Tibial nerve (tissue), 4 donors: ENCODE measurements around the gene FAM107B. TPM values are rescaled to one million over a fixed set of nuclear protein-coding genes. Genes with fewer than 3 reads are reported as not detected.

Experiments
- DNase-seq, 2 donors: peaks; one replicate each; pipeline ENCODE4 v3.0.0-alpha.2; 2019; ENCODE audit warnings: low spot score in 2 of 2
- H3K27ac ChIP-seq, 4 donors: fragments of 200-600 bp; sonication (generic) in 3 of 4; one replicate each; pipeline ENCODE4 v1.5.1; 2017 to 2019; ENCODE audit warnings: mild to moderate bottlenecking in 1 of 4
- H3K27me3 ChIP-seq, 2 donors: fragments of 200-600 bp; sonication (generic) in 1 of 2; one replicate each; pipeline versions ENCODE4 v1.5.1 to v1.6.0; 2017 to 2019
- H3K36me3 ChIP-seq, 3 donors: fragments of 200-600 bp; sonication (generic); one replicate each; pipeline ENCODE4 v1.5.1; 2018 to 2019
- H3K4me1 ChIP-seq, 4 donors: fragments of 200-600 bp; sonication (generic) in 3 of 4; one replicate each; pipeline ENCODE4 v1.5.1; 2017 to 2019
- H3K4me3 ChIP-seq, 4 donors: fragments of 200-600 bp; sonication (generic) in 3 of 4; one replicate each; pipeline ENCODE4 v1.5.1; 2017 to 2019; ENCODE audit warnings: mild to moderate bottlenecking in 1 of 4, moderate library complexity in 1 of 4
- H3K9me3 ChIP-seq, 4 donors: fragments of 200-600 bp; sonication (generic) in 3 of 4; one replicate each; pipeline ENCODE4 v1.5.1; 2017 to 2019
- CTCF ChIP-seq, 5 experiments: fragments of 200-600 bp in 3 of 5; fragments of 450-650 bp in 2 of 5; sonication (generic) in 3 of 5; IDR thresholded peaks; one replicate each; pipeline ENCODE4 v1.5.1; 2016 to 2019; ENCODE audit warnings: antibody characterized with exemption in 5 of 5, mild to moderate bottlenecking in 3 of 5, moderate library complexity in 2 of 5
- EP300 ChIP-seq, 2 donors: sonication (generic); formaldehyde crosslinking; IDR thresholded peaks; one replicate each; pipeline ENCODE4 v1.6.1; 2017; ENCODE audit warnings: antibody characterized with exemption in 2 of 2, mild to moderate bottlenecking in 1 of 2
- POLR2A ChIP-seq, 2 donors: fragments of 450-650 bp; IDR thresholded peaks; one replicate each; pipeline ENCODE4 v1.6.1; 2017; ENCODE audit warnings: antibody characterized with exemption in 2 of 2, mild to moderate bottlenecking in 2 of 2, moderate library complexity in 2 of 2
- WGBS, 2 donors: methylation state at CpG; one replicate each; pipeline ENCODE4 v1.1.5; 2018; 5-methylcytosine and 5-hydroxymethylcytosine counted together
- total RNA-seq, 4 donors: library from RNA; depleted of rRNA; stranded (reverse); fragments of >200 nt; gene quantifications; one replicate each; pipeline ENCODE4 v1.1.0, GENCODE V29; 2016

The FAM107B gene
- total RNA-seq, 4 donors from 2014 or later, result 9.8 to 26.7 (median 16.9) TPM

GRCh38 chr10:14604181-14605142 lies 170.2 kb downstream of the FAM107B start:
- Histone ChIP-seq H3K27me3 (no peaks in the 10 kb centered on the region), H3K9me3 (no peaks in the 10 kb centered on the region), H3K36me3 (peaks cover 0 to 3% (median 0%) of the 10 kb centered on the region in 3 donors), H3K4me3 (peak overlapping the region; percentile 50 to 73 (median 70)), H3K27ac (peak overlapping the region in 3 of 4 donors; percentile 79 to 86 (median 85)), H3K4me1 (peaks cover 0 to 30% (median 13%) of the 10 kb centered on the region in 4 donors)
- whole genome bisulfite sequencing, 2 donors, result 1 to 2% methylated on average over 18 to 75 of the region's 94 CpGs
- TF ChIP-seq EP300 (IDR thresholded peaks at IDR 0.05) (peak in 1 of 2 donors; percentile 78), CTCF (IDR thresholded peaks at IDR 0.05) (no peak), POLR2A (IDR thresholded peaks at IDR 0.05) (peak; percentile 42 to 56)
- peak; percentile 76 for DNase-seq

GRCh38 chr10:14603534-14604102 lies 171.1 kb downstream of the FAM107B start:
- WGBS, 2 donors, result 0 to 1% methylated on average over 10 to 22 of the region's 58 CpGs
- no peak for TF ChIP-seq EP300 (IDR thresholded peaks at IDR 0.05)
- TF ChIP-seq POLR2A (IDR thresholded peaks at IDR 0.05), result no peak
- no peak for TF ChIP-seq CTCF (IDR thresholded peaks at IDR 0.05)
- no peaks in the 10 kb centered on the region for H3K9me3 ChIP-seq
- peaks cover 0 to 30% (median 13%) of the 10 kb centered on the region in 4 donors for H3K4me1 ChIP-seq
- H3K36me3 ChIP-seq, result peaks cover 0 to 12% (median 0%) of the 10 kb centered on the region in 3 donors
- no peaks in the 10 kb centered on the region for H3K27me3 ChIP-seq
- no peak for DNase-seq
- H3K4me3 ChIP-seq, result peak overlapping the region; percentile 41 to 73 (median 60)
- H3K27ac ChIP-seq, result peak overlapping the region in 3 of 4 donors; percentile 68 to 84 (median 79)

GRCh38 chr10:14602807-14603533 lies 171.7 kb downstream of the FAM107B start:
- peaks cover 0 to 30% (median 13%) of the 10 kb centered on the region in 4 donors for H3K4me1 ChIP-seq
- H3K36me3 ChIP-seq, result peaks cover 0 to 17% (median 0%) of the 10 kb centered on the region in 3 donors
- H3K27me3 ChIP-seq, result no peaks in the 10 kb centered on the region
- WGBS, 2 donors, result 32 to 36% methylated on average over 9 of the region's 9 CpGs
- TF ChIP-seq CTCF (IDR thresholded peaks at IDR 0.05) (no peak), POLR2A (IDR thresholded peaks at IDR 0.05) (no peak), EP300 (IDR thresholded peaks at IDR 0.05) (no peak)
- H3K27ac ChIP-seq, result peak overlapping the region in 3 of 4 donors; percentile 68 to 84 (median 71)
- H3K4me3 ChIP-seq, result peak overlapping the region; percentile 41 to 73 (median 52)
- no peak for DNase-seq
- H3K9me3 ChIP-seq, result no peaks in the 10 kb centered on the region

- H3K4me3 ChIP-seq, result peak overlapping the region in 1 of 4 donors; percentile 19
- H3K4me1 ChIP-seq, result peaks cover 0 to 30% (median 13%) of the 10 kb centered on the region in 4 donors
- no peaks in the 10 kb centered on the region for H3K9me3 ChIP-seq
- 37% methylated on average over 16 of the region's 16 CpGs for WGBS, 2 donors
- TF ChIP-seq EP300 (IDR thresholded peaks at IDR 0.05) (peak in 1 of 2 donors; percentile 21), CTCF (IDR thresholded peaks at IDR 0.05) (no peak)
- H3K27me3 ChIP-seq, result no peaks in the 10 kb centered on the region
- DNase-seq, result no peak
- H3K27ac ChIP-seq, result peak overlapping the region in 1 of 4 donors; percentile 13
- H3K36me3 ChIP-seq, result peaks cover 0 to 17% (median 0%) of the 10 kb centered on the region in 3 donors
Observed at GRCh38 chr10:14601872-14602725, 172.6 kb downstream of the FAM107B start.
